Measurements from ENCODE around the gene TRAF2. TPM values are rescaled to one million over a fixed set of nuclear protein-coding genes. Genes with fewer than 3 reads are reported as not detected.
A peak's percentile ranks its signal among the peaks of the same experiment; 100 is the strongest.
"Not testable (repeated sequence)": the region's sequence is repeated elsewhere in the genome, so short reads cannot be mapped to it uniquely, and the experiment has no call there.

Gene TRAF2
- total and polyA plus RNA-seq, 2 donors: 12.8 to 18.8 TPM

- H3K36me3 ChIP-seq (ENCODE audit: control insufficient read depth in 2 of 2, insufficient read depth in 2 of 2, low read length in 1 of 2); H3K27ac ChIP-seq (ENCODE audit: low read depth in 1 of 2, low read length in 1 of 2); H3K27me3 ChIP-seq (ENCODE audit: control insufficient read depth in 2 of 2, insufficient read depth in 1 of 2, low read length in 1 of 2); DNase-seq (ENCODE audit: low read depth in 6 of 9, low spot score in 9 of 9); H3K4me3 ChIP-seq (ENCODE audit: low read length in 2 of 2): not testable (repeated sequence)
- WGBS: 92% methylated on average over 2 of the region's 2 CpGs
- Histone ChIP-seq H3K4me1 (ENCODE audit: control insufficient read depth in 2 of 2, insufficient read depth in 2 of 2, low read length in 2 of 2) (peaks cover 9 to 12% of the 10 kb centered on the region in 2 donors), H3K9me3 (ENCODE audit: control insufficient read depth in 2 of 2, insufficient read depth in 1 of 2, low read length in 1 of 2) (peaks cover 0 to 15% of the 10 kb centered on the region in 2 donors)
Measured at GRCh38 chr9:136869611-136870010, 16.7 kb upstream of the TRAF2 start.

- WGBS: 97% methylated on average over 6 of the region's 6 CpGs
- DNase-seq (ENCODE audit: low read depth in 6 of 9, low spot score in 9 of 9): no peak
- no peak overlapping the region for H3K27ac ChIP-seq (ENCODE audit: low read depth in 1 of 2, low read length in 1 of 2)
- no peaks in the 10 kb centered on the region for H3K36me3 ChIP-seq (ENCODE audit: control insufficient read depth in 2 of 2, insufficient read depth in 2 of 2, low read length in 1 of 2)
- peaks cover 0 to 6% of the 10 kb centered on the region in 2 donors for H3K27me3 ChIP-seq (ENCODE audit: control insufficient read depth in 2 of 2, insufficient read depth in 1 of 2, low read length in 1 of 2)
- H3K9me3 ChIP-seq (ENCODE audit: control insufficient read depth in 2 of 2, insufficient read depth in 1 of 2, low read length in 1 of 2): peaks cover 0 to 15% of the 10 kb centered on the region in 2 donors
- H3K4me1 ChIP-seq (ENCODE audit: control insufficient read depth in 2 of 2, insufficient read depth in 2 of 2, low read length in 2 of 2): no peaks in the 10 kb centered on the region
- no peak overlapping the region for H3K4me3 ChIP-seq (ENCODE audit: low read length in 2 of 2)
Measured at GRCh38 chr9:136875155-136875554, 11.2 kb upstream of the TRAF2 start.

- no peaks in the 10 kb centered on the region for H3K36me3 ChIP-seq (ENCODE audit: control insufficient read depth in 2 of 2, insufficient read depth in 2 of 2, low read length in 1 of 2)
- no peak overlapping the region for H3K27ac ChIP-seq (ENCODE audit: low read depth in 1 of 2, low read length in 1 of 2)
- H3K27me3 ChIP-seq (ENCODE audit: control insufficient read depth in 2 of 2, insufficient read depth in 1 of 2, low read length in 1 of 2): peaks cover 0 to 6% of the 10 kb centered on the region in 2 donors
- no peak for DNase-seq (ENCODE audit: low read depth in 6 of 9, low spot score in 9 of 9)
- H3K4me1 ChIP-seq (ENCODE audit: control insufficient read depth in 2 of 2, insufficient read depth in 2 of 2, low read length in 2 of 2): peaks cover 0 to 3% of the 10 kb centered on the region in 2 donors
- no peak overlapping the region for H3K4me3 ChIP-seq (ENCODE audit: low read length in 2 of 2)
- WGBS: 94% methylated on average over 5 of the region's 5 CpGs
- peaks cover 0 to 15% of the 10 kb centered on the region in 2 donors for H3K9me3 ChIP-seq (ENCODE audit: control insufficient read depth in 2 of 2, insufficient read depth in 1 of 2, low read length in 1 of 2)
Measured at GRCh38 chr9:136876476-136876875, 9.8 kb upstream of the TRAF2 start.

- DNase-seq (ENCODE audit: low read depth in 6 of 9, low spot score in 9 of 9): no peak
- Histone ChIP-seq H3K27ac (ENCODE audit: low read depth in 1 of 2, low read length in 1 of 2) (no peak overlapping the region), H3K27me3 (ENCODE audit: control insufficient read depth in 2 of 2, insufficient read depth in 1 of 2, low read length in 1 of 2) (peaks cover 0 to 6% of the 10 kb centered on the region in 2 donors), H3K4me3 (ENCODE audit: low read length in 2 of 2) (no peak overlapping the region), H3K9me3 (ENCODE audit: control insufficient read depth in 2 of 2, insufficient read depth in 1 of 2, low read length in 1 of 2) (peaks cover 0 to 4% of the 10 kb centered on the region in 2 donors), H3K36me3 (ENCODE audit: control insufficient read depth in 2 of 2, insufficient read depth in 2 of 2, low read length in 1 of 2) (no peaks in the 10 kb centered on the region), H3K4me1 (ENCODE audit: control insufficient read depth in 2 of 2, insufficient read depth in 2 of 2, low read length in 2 of 2) (peaks cover 3 to 27% of the 10 kb centered on the region in 2 donors)
- WGBS: 87% methylated on average over 11 of the region's 11 CpGs
Measured at GRCh38 chr9:136880651-136881050, 5.7 kb upstream of the TRAF2 start.

- WGBS: 19% methylated on average over 9 of the region's 9 CpGs
- H3K27me3 ChIP-seq (ENCODE audit: control insufficient read depth in 2 of 2, insufficient read depth in 1 of 2, low read length in 1 of 2): peaks cover 0 to 3% of the 10 kb centered on the region in 2 donors
- no peaks in the 10 kb centered on the region for H3K36me3 ChIP-seq (ENCODE audit: control insufficient read depth in 2 of 2, insufficient read depth in 2 of 2, low read length in 1 of 2)
- peaks cover 3 to 28% of the 10 kb centered on the region in 2 donors for H3K4me1 ChIP-seq (ENCODE audit: control insufficient read depth in 2 of 2, insufficient read depth in 2 of 2, low read length in 2 of 2)
- peak in 1 of 9 donors; percentile 40 for DNase-seq (ENCODE audit: low read depth in 6 of 9, low spot score in 9 of 9)
- H3K27ac ChIP-seq (ENCODE audit: low read depth in 1 of 2, low read length in 1 of 2): peak overlapping the region; percentile 65 to 79
- H3K4me3 ChIP-seq (ENCODE audit: low read length in 2 of 2): no peak overlapping the region
- H3K9me3 ChIP-seq (ENCODE audit: control insufficient read depth in 2 of 2, insufficient read depth in 1 of 2, low read length in 1 of 2): peaks cover 0 to 4% of the 10 kb centered on the region in 2 donors
Measured at GRCh38 chr9:136881691-136882108, 4.6 kb upstream of the TRAF2 start.

- peaks cover 7 to 33% of the 10 kb centered on the region in 2 donors for H3K4me1 ChIP-seq (ENCODE audit: control insufficient read depth in 2 of 2, insufficient read depth in 2 of 2, low read length in 2 of 2)
- H3K9me3 ChIP-seq (ENCODE audit: control insufficient read depth in 2 of 2, insufficient read depth in 1 of 2, low read length in 1 of 2): peaks cover 0 to 4% of the 10 kb centered on the region in 2 donors
- WGBS: 60% methylated on average over 19 of the region's 19 CpGs
- DNase-seq (ENCODE audit: low read depth in 6 of 9, low spot score in 9 of 9): peak in 2 of 9 donors; percentile 32 to 58
- no peaks in the 10 kb centered on the region for H3K36me3 ChIP-seq (ENCODE audit: control insufficient read depth in 2 of 2, insufficient read depth in 2 of 2, low read length in 1 of 2)
- no peaks in the 10 kb centered on the region for H3K27me3 ChIP-seq (ENCODE audit: control insufficient read depth in 2 of 2, insufficient read depth in 1 of 2, low read length in 1 of 2)
- H3K27ac ChIP-seq (ENCODE audit: low read depth in 1 of 2, low read length in 1 of 2): peak overlapping the region; percentile 1 to 79
- H3K4me3 ChIP-seq (ENCODE audit: low read length in 2 of 2): no peak overlapping the region
Measured at GRCh38 chr9:136882109-136882946, 4.0 kb upstream of the TRAF2 start.

- H3K27me3 ChIP-seq (ENCODE audit: control insufficient read depth in 2 of 2, insufficient read depth in 1 of 2, low read length in 1 of 2); H3K4me3 ChIP-seq (ENCODE audit: low read length in 2 of 2); DNase-seq (ENCODE audit: low read depth in 6 of 9, low spot score in 9 of 9); H3K36me3 ChIP-seq (ENCODE audit: control insufficient read depth in 2 of 2, insufficient read depth in 2 of 2, low read length in 1 of 2); H3K9me3 ChIP-seq (ENCODE audit: control insufficient read depth in 2 of 2, insufficient read depth in 1 of 2, low read length in 1 of 2): not testable (repeated sequence)
- Histone ChIP-seq H3K4me1 (ENCODE audit: control insufficient read depth in 2 of 2, insufficient read depth in 2 of 2, low read length in 2 of 2) (peaks cover 9 to 35% of the 10 kb centered on the region in 2 donors), H3K27ac (ENCODE audit: low read depth in 1 of 2, low read length in 1 of 2) (peak overlapping the region; percentile 19 to 36)
- 95% methylated on average over 9 of the region's 9 CpGs for WGBS
Measured at GRCh38 chr9:136882947-136883283, 3.4 kb upstream of the TRAF2 start.

- H3K27ac ChIP-seq (ENCODE audit: low read depth in 1 of 2, low read length in 1 of 2): not testable (repeated sequence)
Measured at GRCh38 chr9:136883670-136884069, 2.6 kb upstream of the TRAF2 start.

More at GRCh38 chr9:136883670-136884069, 2.6 kb upstream of the TRAF2 start:
- not testable (repeated sequence) for H3K27me3 ChIP-seq (ENCODE audit: control insufficient read depth in 2 of 2, insufficient read depth in 1 of 2, low read length in 1 of 2); DNase-seq (ENCODE audit: low read depth in 6 of 9, low spot score in 9 of 9); H3K36me3 ChIP-seq (ENCODE audit: control insufficient read depth in 2 of 2, insufficient read depth in 2 of 2, low read length in 1 of 2); H3K9me3 ChIP-seq (ENCODE audit: control insufficient read depth in 2 of 2, insufficient read depth in 1 of 2, low read length in 1 of 2); H3K4me3 ChIP-seq (ENCODE audit: low read length in 2 of 2)
- peaks cover 9 to 35% of the 10 kb centered on the region in 2 donors for H3K4me1 ChIP-seq (ENCODE audit: control insufficient read depth in 2 of 2, insufficient read depth in 2 of 2, low read length in 2 of 2)
- WGBS: 95% methylated on average over 10 of the region's 10 CpGs

Measured in thymus (tissue), 11 donors.